22Rv1 (cell line): Measurements from ENCODE around the gene PARP16.
"Not testable (repeated sequence)": the region's sequence is repeated elsewhere in the genome, so short reads cannot be mapped to it uniquely, and the experiment has no call there.

Experiments used
- CTCF ChIP-seq: fragments of 450-650 bp; IDR thresholded peaks from 2 replicates; pipeline ENCODE4 v1.5.1; 2017; ENCODE audit warnings: mild to moderate bottlenecking
- ZFX ChIP-seq: fragments of 450-650 bp; IDR thresholded peaks from 2 replicates; pipeline ENCODE4 v1.6.1; 2017; ENCODE audit warnings: antibody characterized with exemption, borderline replicate concordance

DNA sequence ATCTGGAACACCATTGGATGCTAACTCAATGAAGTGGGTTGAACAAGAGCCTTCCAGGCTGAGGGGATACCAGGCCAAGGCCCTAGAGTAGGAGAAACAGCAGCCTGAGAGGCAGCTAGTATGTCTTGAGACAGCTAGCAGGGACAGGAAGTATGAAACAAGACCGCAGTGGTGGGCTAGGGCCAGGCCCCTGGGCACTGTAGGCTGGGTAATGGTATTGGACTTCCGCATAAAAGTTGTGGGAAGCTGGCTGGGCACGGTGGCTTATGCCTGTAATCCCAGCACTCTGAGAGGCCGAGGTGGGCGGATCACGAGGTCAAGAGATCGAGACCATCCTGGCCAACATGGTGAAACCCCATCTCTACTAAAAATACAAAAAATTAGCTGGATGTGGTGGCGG lies 50.2 kb downstream of the PARP16 start:
- TF ChIP-seq CTCF, ZFX: not testable (repeated sequence)
